Measurements from ENCODE around the gene FBXO2. TPM values are rescaled to one million over a fixed set of nuclear protein-coding genes. Genes with fewer than 3 reads are reported as not detected.
A peak's percentile ranks its signal among the peaks of the same experiment; 100 is the strongest.

The FBXO2 gene
- total RNA-seq, 1 donor from 2014 or later: 64.0 TPM

DNA sequence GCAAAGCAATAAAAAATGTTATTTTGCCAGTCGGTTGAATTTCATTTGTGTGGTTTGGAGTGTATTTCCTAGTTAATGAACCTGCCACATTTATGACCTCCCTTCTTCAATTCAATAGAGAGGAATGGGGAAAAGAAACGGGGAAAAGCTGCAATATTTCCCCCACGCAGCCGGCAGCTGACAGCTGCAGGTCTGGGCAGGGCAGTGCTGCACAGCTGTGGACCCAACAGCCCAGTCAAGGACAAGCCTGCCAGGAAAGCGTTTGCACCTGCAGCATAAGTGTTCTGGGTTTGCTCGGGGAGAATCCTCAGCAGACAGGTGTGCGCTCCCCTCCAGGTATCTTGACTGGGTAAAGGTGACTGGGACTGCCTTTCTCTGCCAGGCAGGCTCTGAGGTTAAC, 53.4 kb downstream of the FBXO2 start:
- Histone ChIP-seq H2AFZ (ENCODE audit: low read depth, low read length) (no peak overlapping the region), H3K79me2 (ENCODE audit: insufficient read depth, low read length) (no peaks in the 10 kb centered on the region), H3K4me2 (ENCODE audit: low read length) (no peak overlapping the region), H3K4me1 (ENCODE audit: insufficient read depth, low read length) (no peaks in the 10 kb centered on the region), H4K20me1 (ENCODE audit: insufficient read depth, low read length) (no peaks in the 10 kb centered on the region), H3K27me3 (ENCODE audit: insufficient read depth, low read length) (peaks cover 7% of the 10 kb centered on the region), H3K9me3 (ENCODE audit: insufficient read depth, low read depth, low read length) (no peaks in the 10 kb centered on the region), H3K4me3 (ENCODE audit: insufficient read depth, low read depth, low read length) (no peak overlapping the region), H3K27ac (ENCODE audit: low read depth, low read length) (no peak overlapping the region), H3K9ac (ENCODE audit: low read length) (no peak overlapping the region), H3K36me3 (ENCODE audit: insufficient read depth, low read length) (no peaks in the 10 kb centered on the region)
- Mint-ChIP-seq H3K27ac (ENCODE audit: unreplicated experiment) (no peak overlapping the region), H3K27me3 (ENCODE audit: low read depth, unreplicated experiment) (peaks cover 27% of the 10 kb centered on the region), H3K36me3 (ENCODE audit: low read depth, unreplicated experiment) (no peaks in the 10 kb centered on the region), H3K4me1 (ENCODE audit: low read depth, unreplicated experiment) (no peaks in the 10 kb centered on the region), H3K4me3 (ENCODE audit: unreplicated experiment) (no peak overlapping the region), H3K9me3 (ENCODE audit: unreplicated experiment) (peaks cover 3% of the 10 kb centered on the region)
- DNase-seq (ENCODE audit: low read depth) (no peak), FAIRE-seq (no peak)
- no peak for TF ChIP-seq EZH2 (IDR thresholded peaks at IDR 0.05; ENCODE audit: insufficient read depth, low read length)
- TF ChIP-seq, protein P1, sequence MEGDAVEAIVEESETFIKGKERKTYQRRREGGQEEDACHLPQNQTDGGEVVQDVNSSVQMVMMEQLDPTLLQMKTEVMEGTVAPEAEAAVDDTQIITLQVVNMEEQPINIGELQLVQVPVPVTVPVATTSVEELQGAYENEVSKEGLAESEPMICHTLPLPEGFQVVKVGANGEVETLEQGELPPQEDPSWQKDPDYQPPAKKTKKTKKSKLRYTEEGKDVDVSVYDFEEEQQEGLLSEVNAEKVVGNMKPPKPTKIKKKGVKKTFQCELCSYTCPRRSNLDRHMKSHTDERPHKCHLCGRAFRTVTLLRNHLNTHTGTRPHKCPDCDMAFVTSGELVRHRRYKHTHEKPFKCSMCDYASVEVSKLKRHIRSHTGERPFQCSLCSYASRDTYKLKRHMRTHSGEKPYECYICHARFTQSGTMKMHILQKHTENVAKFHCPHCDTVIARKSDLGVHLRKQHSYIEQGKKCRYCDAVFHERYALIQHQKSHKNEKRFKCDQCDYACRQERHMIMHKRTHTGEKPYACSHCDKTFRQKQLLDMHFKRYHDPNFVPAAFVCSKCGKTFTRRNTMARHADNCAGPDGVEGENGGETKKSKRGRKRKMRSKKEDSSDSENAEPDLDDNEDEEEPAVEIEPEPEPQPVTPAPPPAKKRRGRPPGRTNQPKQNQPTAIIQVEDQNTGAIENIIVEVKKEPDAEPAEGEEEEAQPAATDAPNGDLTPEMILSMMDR (IDR thresholded peaks at IDR 0.05; ENCODE audit: insufficient read depth, low read depth, low read length): no peak

DNA sequence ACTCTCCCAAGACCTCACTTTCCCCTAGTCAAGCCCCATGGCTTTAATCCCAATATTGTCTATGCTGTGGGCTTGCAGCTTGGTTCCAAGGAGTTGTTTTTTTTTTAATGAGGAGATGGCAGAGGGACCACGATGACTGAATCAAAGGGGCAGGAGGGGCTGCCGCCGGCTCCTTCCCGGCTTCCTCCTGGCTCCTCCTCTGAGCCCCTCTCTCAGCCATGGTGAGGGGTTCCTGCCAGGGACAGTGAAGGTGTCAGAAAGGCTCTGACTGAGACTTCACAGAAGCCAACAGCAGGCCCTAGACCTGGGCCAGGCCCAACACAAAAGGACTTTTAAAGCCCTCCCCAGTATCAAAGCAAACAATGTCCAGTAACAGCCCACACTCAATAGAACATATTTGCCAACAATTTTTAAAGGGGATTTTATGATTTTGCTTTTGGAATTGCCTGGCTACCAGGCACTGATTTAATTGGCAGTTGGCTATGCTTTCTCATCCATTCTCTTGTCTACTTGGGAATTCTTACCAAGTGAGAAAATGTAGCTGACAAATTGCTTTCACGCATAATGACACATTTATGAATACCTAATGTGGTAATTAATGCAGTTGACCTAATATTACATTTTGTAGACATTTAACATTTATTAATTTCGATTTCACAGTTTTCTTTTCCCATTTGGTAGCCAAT, 54.2 kb downstream of the FBXO2 start:
- Mint-ChIP-seq H3K4me3 (ENCODE audit: unreplicated experiment) (no peak overlapping the region), H3K27ac (ENCODE audit: unreplicated experiment) (no peak overlapping the region), H3K27me3 (ENCODE audit: low read depth, unreplicated experiment) (peaks cover 23% of the 10 kb centered on the region), H3K9me3 (ENCODE audit: unreplicated experiment) (peaks cover 3% of the 10 kb centered on the region), H3K36me3 (ENCODE audit: low read depth, unreplicated experiment) (no peaks in the 10 kb centered on the region), H3K4me1 (ENCODE audit: low read depth, unreplicated experiment) (no peaks in the 10 kb centered on the region)
- TF ChIP-seq, protein P1 (IDR thresholded peaks at IDR 0.05; ENCODE audit: insufficient read depth, low read depth, low read length): no peak
- no peak for TF ChIP-seq EZH2 (IDR thresholded peaks at IDR 0.05; ENCODE audit: insufficient read depth, low read length)
- no peak overlapping the region for H3K9ac ChIP-seq (ENCODE audit: low read length)
- H3K4me1 ChIP-seq (ENCODE audit: insufficient read depth, low read length): no peaks in the 10 kb centered on the region
- H3K4me2 ChIP-seq (ENCODE audit: low read length): no peak overlapping the region
- H3K4me3 ChIP-seq (ENCODE audit: insufficient read depth, low read depth, low read length): no peak overlapping the region
- peaks cover 7% of the 10 kb centered on the region for H3K27me3 ChIP-seq (ENCODE audit: insufficient read depth, low read length)
- no peak overlapping the region for H3K27ac ChIP-seq (ENCODE audit: low read depth, low read length)
- H3K9me3 ChIP-seq (ENCODE audit: insufficient read depth, low read depth, low read length): no peaks in the 10 kb centered on the region
- FAIRE-seq (no peak), DNase-seq (ENCODE audit: low read depth) (no peak)
- no peaks in the 10 kb centered on the region for H4K20me1 ChIP-seq (ENCODE audit: insufficient read depth, low read length)
- no peaks in the 10 kb centered on the region for H3K79me2 ChIP-seq (ENCODE audit: insufficient read depth, low read length)
- H2AFZ ChIP-seq (ENCODE audit: low read depth, low read length): no peak overlapping the region
- no peaks in the 10 kb centered on the region for H3K36me3 ChIP-seq (ENCODE audit: insufficient read depth, low read length)

DNA sequence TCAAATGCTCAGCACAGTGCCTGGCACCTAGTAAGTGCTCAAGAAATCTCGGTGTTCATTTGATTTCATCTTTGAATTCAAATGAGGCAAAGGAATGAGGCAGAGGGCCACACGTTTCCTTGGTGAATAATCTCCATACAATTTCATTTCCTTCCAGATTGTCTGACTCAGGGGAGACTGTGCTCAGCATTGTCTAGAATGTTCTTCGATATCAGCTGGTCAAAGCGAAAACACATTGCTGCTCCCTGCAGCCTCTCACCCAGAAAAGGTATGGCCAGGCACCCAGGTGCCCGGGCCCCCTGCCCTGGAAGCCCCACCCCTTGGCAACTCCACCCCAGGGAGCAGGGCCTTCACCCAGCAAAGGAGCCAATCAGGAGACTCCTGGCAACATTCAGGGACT, 55.8 kb downstream of the FBXO2 start:
- no peaks in the 10 kb centered on the region for H3K4me1 Mint-ChIP-seq (ENCODE audit: low read depth, unreplicated experiment)
- H3K9me3 Mint-ChIP-seq (ENCODE audit: unreplicated experiment): peaks cover 5% of the 10 kb centered on the region
- Histone ChIP-seq H3K4me2 (ENCODE audit: low read length) (no peak overlapping the region), H3K36me3 (ENCODE audit: insufficient read depth, low read length) (no peaks in the 10 kb centered on the region), H3K79me2 (ENCODE audit: insufficient read depth, low read length) (no peaks in the 10 kb centered on the region), H3K4me1 (ENCODE audit: insufficient read depth, low read length) (no peaks in the 10 kb centered on the region), H3K27me3 (ENCODE audit: insufficient read depth, low read length) (peaks cover 7% of the 10 kb centered on the region), H3K27ac (ENCODE audit: low read depth, low read length) (no peak overlapping the region), H4K20me1 (ENCODE audit: insufficient read depth, low read length) (no peaks in the 10 kb centered on the region), H3K9ac (ENCODE audit: low read length) (no peak overlapping the region), H3K9me3 (ENCODE audit: insufficient read depth, low read depth, low read length) (no peaks in the 10 kb centered on the region), H2AFZ (ENCODE audit: low read depth, low read length) (no peak overlapping the region), H3K4me3 (ENCODE audit: insufficient read depth, low read depth, low read length) (no peak overlapping the region)
- H3K4me3 Mint-ChIP-seq (ENCODE audit: unreplicated experiment): no peak overlapping the region
- DNase-seq (ENCODE audit: low read depth) (peak; percentile 25), FAIRE-seq (no peak)
- peaks cover 33% of the 10 kb centered on the region for H3K27me3 Mint-ChIP-seq (ENCODE audit: low read depth, unreplicated experiment)
- no peak overlapping the region for H3K27ac Mint-ChIP-seq (ENCODE audit: unreplicated experiment)
- TF ChIP-seq, protein P1 (IDR thresholded peaks at IDR 0.05; ENCODE audit: insufficient read depth, low read depth, low read length): no peak
- TF ChIP-seq EZH2 (IDR thresholded peaks at IDR 0.05; ENCODE audit: insufficient read depth, low read length): no peak
- no peaks in the 10 kb centered on the region for H3K36me3 Mint-ChIP-seq (ENCODE audit: low read depth, unreplicated experiment)

All from astrocyte (in vitro differentiated cells and primary cell).